NCI-H2171 treated with DMSO at 0.1 percent for 48 hours (cell line): ENCODE data around the gene GABPB2.

Experiments used
- DNase-seq: peaks from one replicate; lab custom pipeline; 2025; lab: John Stamatoyannopoulos, UW

Gene GABPB2

GRCh38 chr1:151165281-151165737, 94.7 kb downstream of the GABPB2 start:
- peak; percentile 92 for DNase-seq

GRCh38 chr1:151165738-151166504, 95.4 kb downstream of the GABPB2 start, which contains the start of the genes LYSMD1 and SCNM1:
Gene LYSMD1, minus strand, starts transcription at chr1:151165902. Its CDS starts 644 bp downstream, at chr1:151165258.
Gene SCNM1, plus strand, starts transcription at chr1:151166144. Its CDS starts 9 bp downstream, at chr1:151166153.
- peak; percentile 99 for DNase-seq

DNA sequence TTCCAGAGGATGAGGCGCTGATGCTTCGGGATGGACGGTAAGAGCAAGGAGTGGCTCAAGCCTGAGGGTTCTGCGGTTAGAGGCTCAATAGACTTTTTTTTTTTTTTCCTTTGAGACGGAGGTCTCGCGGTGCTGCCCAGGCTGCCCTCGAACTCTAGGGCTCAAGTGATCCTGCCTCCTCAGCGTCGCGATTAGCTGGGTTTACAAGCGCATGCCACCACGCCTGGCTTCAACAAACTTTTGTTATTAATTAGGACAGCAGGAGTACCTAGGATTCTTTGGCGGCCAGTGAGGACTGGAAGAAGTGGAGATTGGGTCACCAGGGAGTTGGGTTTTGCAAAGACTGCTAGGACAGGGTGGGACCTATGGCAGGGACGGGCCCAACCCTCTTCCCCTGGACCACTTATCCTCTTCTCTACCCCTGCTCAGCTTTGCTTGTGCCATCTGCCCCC, 96.0 kb downstream of the GABPB2 start:
- no peak for DNase-seq

GRCh38 chr1:151167116-151167515, 96.6 kb downstream of the GABPB2 start:
- no peak for DNase-seq

- DNase-seq, result no peak
Measured at GRCh38 chr1:151171190-151171589, 100.6 kb downstream of the GABPB2 start.
